ENCODE results near the gene GNAT3.

DNA sequence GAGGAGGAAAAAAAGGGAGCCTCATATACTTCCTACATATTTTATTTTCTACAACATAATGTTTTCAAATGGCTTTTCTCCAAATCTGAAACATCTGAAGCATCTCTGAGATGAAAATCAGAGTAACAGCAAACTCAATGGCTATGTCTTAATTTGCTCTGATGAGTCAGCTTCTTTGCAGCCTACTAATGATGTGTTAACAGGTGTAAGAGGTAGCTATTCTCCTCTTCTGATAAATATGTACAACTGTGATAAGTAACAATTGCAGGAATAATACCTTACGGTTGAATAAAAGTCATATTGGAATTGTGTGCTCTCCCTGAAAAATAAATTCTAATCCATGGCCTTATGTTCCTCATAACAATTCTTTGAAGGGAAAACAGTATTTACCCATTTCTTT, 45.2 kb downstream of the GNAT3 start:
- TF ChIP-seq, protein P1, sequence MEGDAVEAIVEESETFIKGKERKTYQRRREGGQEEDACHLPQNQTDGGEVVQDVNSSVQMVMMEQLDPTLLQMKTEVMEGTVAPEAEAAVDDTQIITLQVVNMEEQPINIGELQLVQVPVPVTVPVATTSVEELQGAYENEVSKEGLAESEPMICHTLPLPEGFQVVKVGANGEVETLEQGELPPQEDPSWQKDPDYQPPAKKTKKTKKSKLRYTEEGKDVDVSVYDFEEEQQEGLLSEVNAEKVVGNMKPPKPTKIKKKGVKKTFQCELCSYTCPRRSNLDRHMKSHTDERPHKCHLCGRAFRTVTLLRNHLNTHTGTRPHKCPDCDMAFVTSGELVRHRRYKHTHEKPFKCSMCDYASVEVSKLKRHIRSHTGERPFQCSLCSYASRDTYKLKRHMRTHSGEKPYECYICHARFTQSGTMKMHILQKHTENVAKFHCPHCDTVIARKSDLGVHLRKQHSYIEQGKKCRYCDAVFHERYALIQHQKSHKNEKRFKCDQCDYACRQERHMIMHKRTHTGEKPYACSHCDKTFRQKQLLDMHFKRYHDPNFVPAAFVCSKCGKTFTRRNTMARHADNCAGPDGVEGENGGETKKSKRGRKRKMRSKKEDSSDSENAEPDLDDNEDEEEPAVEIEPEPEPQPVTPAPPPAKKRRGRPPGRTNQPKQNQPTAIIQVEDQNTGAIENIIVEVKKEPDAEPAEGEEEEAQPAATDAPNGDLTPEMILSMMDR (IDR thresholded peaks at IDR 0.05; ENCODE audit: insufficient read depth, low read depth, low read length) = no peak
- TF ChIP-seq EZH2 (IDR thresholded peaks at IDR 0.05; ENCODE audit: insufficient read depth, low read length) = no peak

Data from astrocyte (in vitro differentiated cells and primary cell).